ENCODE data around the gene PPP1R3E.

Gene PPP1R3E

DNA sequence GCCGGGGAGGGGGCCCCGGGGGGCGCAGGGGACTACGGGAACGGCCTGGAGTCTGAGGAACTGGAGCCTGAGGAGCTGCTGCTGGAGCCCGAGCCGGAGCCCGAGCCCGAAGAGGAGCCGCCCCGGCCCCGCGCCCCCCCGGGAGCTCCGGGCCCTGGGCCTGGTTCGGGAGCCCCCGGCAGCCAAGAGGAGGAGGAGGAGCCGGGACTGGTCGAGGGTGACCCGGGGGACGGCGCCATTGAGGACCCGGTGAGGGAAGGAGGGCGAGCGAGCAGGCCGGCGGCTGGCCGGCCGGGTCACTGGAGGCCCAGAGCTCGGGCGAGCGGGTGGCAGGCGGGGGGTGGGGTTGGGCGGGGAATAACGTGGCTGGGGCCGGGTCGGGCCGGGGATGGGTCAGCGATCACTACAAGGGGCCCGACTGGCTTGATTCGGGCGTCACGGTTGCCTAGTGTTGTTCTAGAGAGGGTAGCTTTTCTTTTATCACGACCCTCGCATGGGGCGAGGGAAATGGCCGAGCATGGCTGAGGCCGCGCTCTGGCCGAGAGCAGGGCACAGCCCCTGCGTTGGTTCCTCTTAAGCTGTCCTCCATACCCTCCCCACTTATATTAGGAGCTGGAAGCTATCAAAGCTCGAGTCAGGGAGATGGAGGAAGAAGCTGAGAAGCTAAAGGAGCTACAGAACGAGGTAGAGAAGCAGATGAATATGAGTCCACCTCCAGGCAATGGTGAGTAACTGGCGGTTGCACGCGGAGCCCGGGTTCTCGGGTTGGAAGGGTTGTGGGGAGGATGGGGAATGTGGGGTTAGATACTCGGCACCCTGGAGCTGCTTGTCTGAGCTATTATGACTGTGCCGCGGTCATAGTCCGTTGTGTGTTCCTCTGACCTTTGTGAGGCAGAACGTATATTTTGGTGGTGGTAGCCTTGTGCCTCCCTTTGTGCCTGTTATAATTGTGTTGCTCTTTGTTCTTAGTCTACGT, 19.2 kb upstream of the PPP1R3E start:
- H3K4me3 ChIP-seq = peak overlapping the region; percentile 81
- H3K27ac ChIP-seq = peak overlapping the region; percentile 88 to 96
- TF ChIP-seq, protein P1, sequence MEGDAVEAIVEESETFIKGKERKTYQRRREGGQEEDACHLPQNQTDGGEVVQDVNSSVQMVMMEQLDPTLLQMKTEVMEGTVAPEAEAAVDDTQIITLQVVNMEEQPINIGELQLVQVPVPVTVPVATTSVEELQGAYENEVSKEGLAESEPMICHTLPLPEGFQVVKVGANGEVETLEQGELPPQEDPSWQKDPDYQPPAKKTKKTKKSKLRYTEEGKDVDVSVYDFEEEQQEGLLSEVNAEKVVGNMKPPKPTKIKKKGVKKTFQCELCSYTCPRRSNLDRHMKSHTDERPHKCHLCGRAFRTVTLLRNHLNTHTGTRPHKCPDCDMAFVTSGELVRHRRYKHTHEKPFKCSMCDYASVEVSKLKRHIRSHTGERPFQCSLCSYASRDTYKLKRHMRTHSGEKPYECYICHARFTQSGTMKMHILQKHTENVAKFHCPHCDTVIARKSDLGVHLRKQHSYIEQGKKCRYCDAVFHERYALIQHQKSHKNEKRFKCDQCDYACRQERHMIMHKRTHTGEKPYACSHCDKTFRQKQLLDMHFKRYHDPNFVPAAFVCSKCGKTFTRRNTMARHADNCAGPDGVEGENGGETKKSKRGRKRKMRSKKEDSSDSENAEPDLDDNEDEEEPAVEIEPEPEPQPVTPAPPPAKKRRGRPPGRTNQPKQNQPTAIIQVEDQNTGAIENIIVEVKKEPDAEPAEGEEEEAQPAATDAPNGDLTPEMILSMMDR (IDR thresholded peaks at IDR 0.05) = no peak
- DNase-seq (ENCODE audit: low spot score) = no peak

DNA sequence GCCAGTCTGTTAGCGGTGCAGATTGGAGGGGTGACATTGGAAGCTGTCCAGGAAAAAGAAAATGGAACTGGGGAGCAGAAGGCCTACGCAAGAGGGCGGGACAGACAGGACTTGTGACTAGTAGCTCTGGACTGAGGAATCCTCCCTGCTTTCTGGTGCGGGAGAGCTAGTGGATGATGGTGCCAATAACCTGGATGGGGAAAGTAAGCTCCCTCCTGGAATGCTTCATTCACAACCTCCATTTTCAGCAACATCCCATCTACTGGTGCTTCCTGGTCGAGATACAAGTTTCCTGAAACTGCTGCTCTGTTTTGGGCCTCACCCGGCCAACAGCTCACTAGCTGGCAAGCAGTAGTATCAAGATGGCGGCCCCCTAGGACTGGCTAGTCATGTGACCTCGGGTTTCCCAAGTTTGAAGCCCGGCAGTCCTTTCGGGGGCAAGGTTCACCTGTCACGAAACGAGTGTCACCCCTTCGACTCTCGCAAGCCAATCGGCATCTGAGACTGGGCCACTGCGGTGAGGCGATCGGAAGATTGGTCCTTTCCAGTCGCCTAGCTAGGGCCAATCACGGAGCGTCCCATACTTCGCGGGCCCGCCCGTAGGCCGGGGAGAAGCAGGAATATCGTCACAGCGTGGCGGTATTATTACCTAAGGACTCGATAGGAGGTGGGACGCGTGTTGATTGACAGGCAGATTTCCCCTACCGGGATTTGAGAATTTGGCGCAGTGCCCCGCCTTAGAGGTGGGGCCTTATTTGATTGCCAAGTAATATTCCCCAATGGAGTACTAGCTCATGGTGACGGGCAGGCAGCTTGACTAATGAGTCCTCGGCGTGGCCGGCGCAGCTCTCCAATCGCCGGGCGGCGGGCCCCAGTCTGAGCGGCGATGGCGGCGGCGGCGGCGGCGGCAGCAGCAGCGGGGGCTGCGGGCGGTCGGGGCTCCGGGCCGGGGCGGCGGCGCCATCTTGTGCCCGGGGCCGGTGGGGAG, 18.2 kb upstream of the PPP1R3E start, which contains the start of gene PABPN1:
TSS of gene PABPN1 (plus strand) at position 874 of the 988 bp plus-strand sequence. CDS start at position 887, 13 bp downstream.
- Histone ChIP-seq H3K27ac (peak within 1 kb of the TSS; percentile 91 to 96), H3K4me3 (peak within 1 kb of the TSS; percentile 81)
- peak; percentile 100 for DNase-seq (ENCODE audit: low spot score)
- TF ChIP-seq, protein P1 (IDR thresholded peaks at IDR 0.05) = no peak

DNA sequence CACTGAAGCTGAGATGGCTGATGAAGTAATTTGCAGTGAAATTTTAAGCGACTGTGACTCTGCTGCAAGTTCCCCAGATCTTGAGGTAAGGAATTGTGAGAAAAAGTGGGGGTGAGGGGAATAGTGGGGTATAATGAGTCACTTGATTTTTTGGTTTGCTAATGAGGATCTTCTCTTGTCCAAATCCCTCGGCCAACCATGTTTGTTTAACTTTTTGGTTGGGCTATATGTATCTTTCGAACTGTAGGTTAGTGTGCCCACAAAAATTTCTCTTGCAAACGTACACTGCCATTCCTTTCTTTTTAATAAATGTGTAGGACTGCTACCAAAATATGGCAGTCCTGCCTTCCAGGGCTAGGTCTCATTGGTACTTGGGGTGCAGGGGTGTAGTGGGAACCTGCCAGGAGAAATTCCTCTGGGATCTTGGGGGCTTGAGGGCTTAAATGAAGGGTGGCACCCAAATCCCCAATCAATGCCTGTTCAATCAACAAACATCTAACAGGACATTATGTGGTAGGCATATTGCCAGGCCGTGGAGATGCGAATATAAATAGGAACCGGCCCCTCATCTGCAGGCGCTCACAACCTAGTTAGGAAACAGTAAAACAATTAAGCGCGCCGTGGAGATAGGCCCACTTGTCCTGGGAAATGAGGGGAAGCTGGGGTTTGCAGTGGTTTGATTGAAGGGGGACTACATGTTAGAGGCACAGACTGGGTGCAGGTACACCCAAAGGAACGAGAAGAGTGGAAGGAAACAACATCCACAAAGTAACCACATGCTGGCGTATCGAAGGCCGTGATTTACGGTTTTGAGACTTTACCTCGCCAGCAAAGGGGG, 17.3 kb upstream of the PPP1R3E start:
- TF ChIP-seq, protein P1 (IDR thresholded peaks at IDR 0.05) = no peak
- H3K4me3 ChIP-seq = peak overlapping the region; percentile 68
- DNase-seq (ENCODE audit: low spot score) = no peak
- H3K27ac ChIP-seq = peak overlapping the region; percentile 91 to 96

DNA sequence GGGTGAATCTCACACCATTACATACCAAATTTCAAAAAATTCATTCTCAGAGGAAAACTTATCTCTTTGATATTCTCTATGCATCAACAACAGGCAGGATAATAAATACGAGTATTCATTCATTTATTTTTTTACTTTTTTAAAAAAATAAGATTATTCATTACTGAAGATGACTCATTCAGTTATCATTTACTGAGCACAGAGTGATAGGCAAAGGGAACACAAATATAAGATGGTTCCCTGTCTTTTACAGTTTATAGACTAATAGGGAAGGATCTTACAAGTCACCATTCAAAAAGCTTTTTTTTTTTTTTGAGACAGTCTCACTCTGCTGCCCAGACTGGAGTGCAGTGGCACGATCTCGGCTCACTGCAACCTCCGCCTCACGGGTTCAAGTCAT, 13.6 kb upstream of the PPP1R3E start:
- TF ChIP-seq, protein P1 (IDR thresholded peaks at IDR 0.05) = no peak

DNA sequence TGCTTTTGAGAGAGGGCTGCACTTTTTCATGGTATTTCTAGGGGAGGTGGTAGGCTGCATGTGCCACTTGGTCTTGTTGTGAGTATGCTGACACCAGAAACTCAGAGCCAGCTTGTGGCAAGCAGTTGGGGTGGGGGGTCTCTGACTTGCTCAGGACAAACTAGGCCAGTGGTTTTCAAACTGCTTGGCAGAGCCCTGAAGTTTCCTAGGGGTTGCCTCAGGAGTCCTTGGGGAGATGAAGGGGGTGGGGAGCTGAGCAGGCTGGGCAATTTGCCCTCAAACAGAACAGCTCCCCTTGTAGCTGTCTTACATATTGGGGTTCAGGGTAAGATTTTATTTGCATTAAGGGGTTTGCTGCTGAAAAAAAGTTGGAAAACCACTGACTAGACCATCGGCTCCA, 7.9 kb upstream of the PPP1R3E start:
- no peak overlapping the region for H3K27ac ChIP-seq
- DNase-seq (ENCODE audit: low spot score) = no peak
- TF ChIP-seq, protein P1 (IDR thresholded peaks at IDR 0.05) = no peak
- H3K4me3 ChIP-seq = no peak overlapping the region

More for the DNA sequence above, 13.6 kb upstream of the PPP1R3E start:
- Histone ChIP-seq H3K27ac (no peak overlapping the region), H3K4me3 (no peak overlapping the region)
- DNase-seq (ENCODE audit: low spot score) = no peak

All from coronary artery (tissue), 2 donors.